PC-9 (cell line): ENCODE measurements around the gene SYK.

Source experiments
- CTCF ChIP-seq: fragments of 200-600 bp; sonication (generic); conservative IDR thresholded peaks from 2 replicates; pipeline ENCODE4 v1.6.1; 2017; ENCODE audit warnings: mixed run types, antibody characterized with exemption, mild to moderate bottlenecking, moderate library complexity
- EZH2 ChIP-seq: fragments of 200-600 bp; sonication (generic); IDR thresholded peaks from 2 replicates; pipeline ENCODE4 v1.8.0; 2017; ENCODE audit warnings: antibody characterized with exemption, low read depth

DNA sequence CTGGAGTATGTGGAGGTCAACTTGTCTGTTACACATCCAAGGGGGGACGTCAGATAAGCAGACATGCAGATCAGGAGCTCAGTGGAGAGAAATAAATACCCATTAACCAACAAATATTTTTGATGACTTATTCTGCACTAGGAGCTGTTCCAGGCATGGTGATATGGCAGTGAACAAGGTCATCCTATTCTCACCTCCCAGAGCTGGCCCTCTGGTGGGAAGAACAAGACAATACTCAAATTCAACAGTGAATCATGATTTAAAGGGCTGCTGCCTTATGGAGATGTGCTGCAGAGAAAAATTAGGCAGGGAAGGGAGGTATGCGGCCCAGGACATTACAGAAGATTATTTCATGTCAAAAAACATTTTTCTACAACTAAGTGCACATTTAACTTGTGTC, 36.5 kb downstream of the SYK start:
- TF ChIP-seq EZH2 (no peak), CTCF (0 out of 2 replicates have a peak, but pooled peaks have one; percentile 19)
